Right lobe of liver (tissue), 4 donors: Measurements from ENCODE around the gene MCM3AP.

ENCODE experiments used
- CTCF ChIP-seq, 4 donors: fragments of 200-600 bp in 3 of 4; fragments of 450-650 bp in 1 of 4; IDR thresholded peaks; one replicate each; pipeline versions ENCODE4 v1.5.1 to v1.8.0; 2016 to 2022; ENCODE audit warnings: antibody characterized with exemption in 4 of 4, mild to moderate bottlenecking in 2 of 4
- POLR2A ChIP-seq: fragments of 450-650 bp; IDR thresholded peaks from one replicate; pipeline ENCODE4 v1.6.1; 2017; ENCODE audit warnings: antibody characterized with exemption, mild to moderate bottlenecking
- donor health status: DM: no; HTN: no; CAD: no.
- donor health status: DM: no; HTN: no; CAD: no.
- donor health status: DM: no; HTN: yes; CAD: no.

- TF ChIP-seq CTCF (IDR thresholded peaks at IDR 0.05) (no peak), POLR2A (no peak)
Measured at GRCh38 chr21:46264690-46265144, 20.7 kb downstream of the MCM3AP start.
